ENCODE measurements around the gene ERVH48-1. TPM values are rescaled to one million over a fixed set of nuclear protein-coding genes. Genes with fewer than 3 reads are reported as not detected.
"Not testable (repeated sequence)": the region's sequence is repeated elsewhere in the genome, so short reads cannot be mapped to it uniquely, and the experiment has no call there.

ERVH48-1 gene
- total RNA-seq, 1 experiment from 2014 or later: not detected

GRCh38 chr21:42923553-42924432 is 1.6 kb downstream of the ERVH48-1 start:
- in situ Hi-C loops (cut with HindIII; ENCODE audit: low pct_unique_long_range_greater_than_20kb, low sequenced_read_pairs): no loop called here

GRCh38 chr21:42922918-42923317 is 2.5 kb downstream of the ERVH48-1 start:
- in situ Hi-C loops (cut with HindIII; ENCODE audit: low pct_unique_long_range_greater_than_20kb, low sequenced_read_pairs): no loop called here
- DNase-seq (ENCODE audit: low read depth, low spot score): no peak

More at GRCh38 chr21:42923553-42924432, 1.6 kb downstream of the ERVH48-1 start:
- peak; percentile 90 for DNase-seq (ENCODE audit: low read depth, low spot score)

- no peak for DNase-seq (ENCODE audit: low read depth, low spot score)
- in situ Hi-C loops (cut with HindIII; ENCODE audit: low pct_unique_long_range_greater_than_20kb, low sequenced_read_pairs): no loop called here
These were observed 3.5 kb downstream of the ERVH48-1 start for GRCh38 chr21:42921927-42922326.

- DNase-seq (ENCODE audit: low read depth, low spot score): peak; percentile 13
- in situ Hi-C loops (cut with HindIII; ENCODE audit: low pct_unique_long_range_greater_than_20kb, low sequenced_read_pairs): no loop called here
These were observed 7.1 kb downstream of the ERVH48-1 start for GRCh38 chr21:42918291-42918690.

GRCh38 chr21:42913476-42913875 is 12.0 kb downstream of the ERVH48-1 start:
- DNase-seq (ENCODE audit: low read depth, low spot score): no peak
- in situ Hi-C loops (cut with HindIII; ENCODE audit: low pct_unique_long_range_greater_than_20kb, low sequenced_read_pairs): no loop called here

DNA sequence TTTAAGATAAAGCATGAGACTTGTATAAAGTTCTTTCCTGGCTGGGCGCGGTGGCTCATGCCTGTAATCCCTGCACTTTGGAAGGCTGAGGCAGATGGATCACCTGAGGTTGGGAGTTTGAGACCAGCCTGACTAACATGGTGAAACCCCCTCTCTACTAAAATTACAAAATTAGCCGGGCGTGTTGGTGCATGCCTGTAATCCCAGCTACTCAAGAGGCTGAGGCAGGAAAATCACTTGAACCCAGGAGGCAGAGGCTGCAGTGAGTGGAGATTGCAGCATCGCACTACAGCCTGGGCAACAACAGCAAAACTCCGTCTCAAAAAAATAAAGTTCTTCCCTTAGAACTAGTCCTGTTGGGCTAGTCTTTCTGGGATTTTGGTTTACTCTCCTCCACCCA is 13.5 kb downstream of the ERVH48-1 start:
- in situ Hi-C loops (cut with HindIII; ENCODE audit: low pct_unique_long_range_greater_than_20kb, low sequenced_read_pairs): not testable (repeated sequence)

DNA sequence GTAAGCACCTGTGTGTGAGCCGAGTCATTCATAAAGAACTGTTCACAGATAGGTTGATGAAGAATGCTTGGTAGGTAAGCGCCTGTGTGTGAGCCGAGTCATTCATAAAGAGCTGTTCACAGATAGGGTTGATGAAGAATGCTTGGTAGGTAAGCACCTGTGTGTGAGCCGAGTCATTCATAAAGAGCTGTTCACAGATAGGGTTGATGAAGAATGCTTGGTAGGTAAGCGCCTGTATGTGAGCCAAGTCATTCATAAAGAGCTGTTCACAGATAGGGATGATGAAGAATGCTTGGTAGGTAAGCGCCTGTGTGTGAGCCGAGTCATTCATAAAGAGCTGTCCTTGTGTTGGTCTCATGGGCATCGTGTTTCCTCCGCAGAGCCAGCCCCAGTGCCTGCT is 16.9 kb downstream of the ERVH48-1 start:
- in situ Hi-C loops (cut with HindIII; ENCODE audit: low pct_unique_long_range_greater_than_20kb, low sequenced_read_pairs); DNase-seq (ENCODE audit: low read depth, low spot score): not testable (repeated sequence)

More for the DNA sequence above, 13.5 kb downstream of the ERVH48-1 start:
- DNase-seq (ENCODE audit: low read depth, low spot score): not testable (repeated sequence)

DNA sequence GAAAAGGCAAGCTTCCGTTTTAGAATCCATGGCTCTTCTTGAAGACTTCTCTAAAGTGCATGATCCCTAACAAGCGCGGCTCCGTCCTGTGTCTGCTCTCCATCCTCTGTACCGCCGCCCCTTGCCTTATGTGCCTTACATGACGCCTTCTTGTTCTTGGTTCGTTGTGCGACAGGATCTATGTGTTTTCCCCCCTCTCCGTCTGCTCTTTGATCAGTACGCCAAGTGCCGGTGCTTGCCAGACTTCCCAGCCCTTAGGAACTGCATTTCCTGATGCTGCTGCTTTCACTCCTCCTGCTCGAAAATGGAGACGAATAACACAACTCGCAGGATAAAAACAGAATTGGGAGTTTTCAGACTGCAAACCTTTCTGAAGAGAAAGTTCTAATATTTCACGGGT is 19.2 kb downstream of the ERVH48-1 start:
- no peak for DNase-seq (ENCODE audit: low read depth, low spot score)
- in situ Hi-C loops (cut with HindIII; ENCODE audit: low pct_unique_long_range_greater_than_20kb, low sequenced_read_pairs): no loop called here

DNA sequence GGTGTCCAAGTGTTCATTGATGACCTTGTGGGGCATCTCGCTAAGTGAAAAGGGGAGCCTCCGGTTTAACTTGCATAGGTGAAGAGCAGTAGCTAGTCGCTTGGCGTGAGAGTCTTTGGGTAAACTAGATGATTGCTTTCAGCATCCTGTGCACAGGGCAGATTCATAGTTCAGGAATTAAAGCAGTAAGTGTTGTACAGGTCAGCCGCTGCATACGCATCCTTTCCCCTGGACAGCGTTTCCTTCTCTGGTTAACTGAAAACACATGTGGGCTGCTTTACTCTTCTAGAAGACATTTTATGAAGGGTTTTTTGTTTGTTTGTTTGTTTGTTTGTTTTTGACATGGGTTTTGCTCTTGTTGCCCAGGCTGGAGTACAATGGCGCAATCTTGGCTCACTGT is 20.2 kb downstream of the ERVH48-1 start:
- DNase-seq (ENCODE audit: low read depth, low spot score): no peak
- in situ Hi-C loops (cut with HindIII; ENCODE audit: low pct_unique_long_range_greater_than_20kb, low sequenced_read_pairs): no loop called here

DNA sequence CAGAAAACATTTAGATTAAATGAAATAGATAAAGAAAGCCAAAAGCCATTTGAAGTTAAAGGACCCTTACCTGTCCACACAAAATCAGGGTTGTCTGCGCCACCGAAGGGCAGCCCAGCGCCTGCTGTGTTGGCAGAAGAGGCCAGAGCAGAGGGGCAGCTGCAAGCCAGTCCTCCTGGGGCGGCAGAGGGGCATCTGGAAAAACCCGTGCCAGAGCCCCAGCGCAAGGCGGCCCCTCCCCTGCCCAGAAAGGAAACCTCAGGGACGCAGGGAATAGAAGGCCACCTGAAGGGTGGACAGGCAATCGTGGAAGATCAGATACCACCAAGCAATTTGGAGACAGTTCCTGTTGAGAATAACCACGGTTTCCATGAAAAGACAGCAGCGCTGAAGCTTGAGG is 21.6 kb downstream of the ERVH48-1 start:
- in situ Hi-C loops (cut with HindIII; ENCODE audit: low pct_unique_long_range_greater_than_20kb, low sequenced_read_pairs): no loop called here
- no peak for DNase-seq (ENCODE audit: low read depth, low spot score)

- DNase-seq (ENCODE audit: low read depth, low spot score): no peak
- in situ Hi-C loops (cut with HindIII; ENCODE audit: low pct_unique_long_range_greater_than_20kb, low sequenced_read_pairs): no loop called here
These were observed 25.0 kb downstream of the ERVH48-1 start for GRCh38 chr21:42900446-42900845.

DNA sequence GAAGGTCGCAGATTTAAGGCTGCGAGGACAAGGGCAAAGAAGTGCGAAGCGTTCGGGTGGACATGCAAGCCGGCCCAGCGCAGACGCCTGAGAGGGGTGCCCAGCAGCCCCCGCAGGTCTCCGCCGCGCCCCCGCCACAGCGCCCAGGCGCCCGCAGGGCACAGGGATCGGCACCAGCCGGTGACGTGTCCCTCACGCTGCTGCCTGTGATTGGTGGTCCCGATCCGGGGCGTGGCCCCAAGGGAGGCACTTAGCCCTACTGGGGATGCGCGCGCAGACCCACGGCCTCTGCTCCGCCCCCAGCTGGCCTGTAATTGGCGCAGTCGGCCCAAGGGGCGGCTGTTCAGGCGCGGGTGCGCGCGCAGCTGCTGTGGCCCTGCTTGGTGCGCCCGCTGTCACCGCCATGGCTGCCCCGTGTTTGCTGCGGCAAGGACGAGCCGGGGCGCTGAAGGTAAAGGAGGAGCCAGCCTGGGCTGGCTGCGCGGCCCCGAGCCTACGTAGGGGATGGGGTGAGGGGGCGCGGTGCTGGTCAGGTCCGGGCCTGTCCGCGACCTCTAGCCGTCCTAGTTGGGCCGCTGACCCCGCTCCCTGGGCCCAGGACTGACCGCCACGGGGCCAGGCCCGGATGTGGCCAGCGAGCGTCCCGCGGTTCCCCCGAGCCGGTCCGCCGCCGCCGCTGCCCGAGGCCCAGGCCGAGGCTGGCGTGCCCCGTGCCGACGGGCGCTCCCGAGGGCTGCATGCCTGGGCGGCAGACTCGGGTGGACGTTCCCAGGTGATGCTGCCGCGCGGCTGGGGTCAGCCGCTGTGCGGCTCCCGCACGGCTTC is 32.3 kb downstream of the ERVH48-1 start, which contains the start of gene NDUFV3:
NDUFV3 (plus strand) TSS at position 379 of the 825 bp plus-strand sequence; CDS start at position 404, 25 bp downstream.
- in situ Hi-C loops (cut with HindIII; ENCODE audit: low pct_unique_long_range_greater_than_20kb, low sequenced_read_pairs): no loop called here
- peak; percentile 97 for DNase-seq (ENCODE audit: low read depth, low spot score)

- in situ Hi-C loops (cut with HindIII; ENCODE audit: low pct_unique_long_range_greater_than_20kb, low sequenced_read_pairs): no loop called here
These were observed 32.9 kb downstream of the ERVH48-1 start for GRCh38 chr21:42892582-42892930.

DNA sequence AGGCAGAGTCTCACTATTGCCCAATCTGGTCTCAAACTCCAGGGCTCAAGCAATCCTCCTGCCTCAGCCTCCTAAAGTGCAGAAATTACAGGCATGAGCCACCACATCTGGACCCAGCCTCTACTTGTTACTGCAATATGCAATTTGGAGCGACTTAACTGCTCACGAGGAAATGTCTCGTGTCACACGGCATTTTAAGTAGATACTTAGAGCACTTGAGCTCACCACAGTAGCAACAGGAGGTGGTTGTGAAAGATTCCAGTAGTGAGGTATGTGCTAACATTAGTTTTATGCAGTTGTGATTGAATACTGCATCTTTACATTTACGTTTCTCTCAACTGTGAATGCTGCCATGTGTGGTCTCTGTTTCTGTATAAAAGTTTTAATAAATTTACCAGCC is 38.1 kb downstream of the ERVH48-1 start:
- in situ Hi-C loops (cut with HindIII; ENCODE audit: low pct_unique_long_range_greater_than_20kb, low sequenced_read_pairs): no loop called here
- DNase-seq (ENCODE audit: low read depth, low spot score): no peak

More at GRCh38 chr21:42892582-42892930, 32.9 kb downstream of the ERVH48-1 start:
- DNase-seq (ENCODE audit: low read depth, low spot score): no peak

DNA sequence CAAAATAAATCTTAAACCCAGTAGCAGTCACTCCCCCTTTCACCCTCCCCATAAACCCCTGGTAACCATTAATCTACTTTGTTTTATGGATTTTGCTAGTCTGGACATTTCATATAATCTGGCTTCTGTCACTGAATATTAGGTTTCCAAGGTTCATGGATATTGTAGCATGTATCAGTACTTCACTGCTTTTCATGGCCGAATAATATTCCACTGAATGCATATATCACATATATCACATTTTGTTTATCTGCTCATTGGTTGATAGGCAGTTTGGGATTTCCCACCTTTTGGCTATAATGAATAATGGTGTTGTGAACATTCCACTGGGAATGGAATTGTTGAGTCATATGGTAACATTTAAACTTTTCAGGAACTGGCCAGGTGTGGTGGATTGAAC is 41.5 kb downstream of the ERVH48-1 start:
- no peak for DNase-seq (ENCODE audit: low read depth, low spot score)
- in situ Hi-C loops (cut with HindIII; ENCODE audit: low pct_unique_long_range_greater_than_20kb, low sequenced_read_pairs): no loop called here

DNA sequence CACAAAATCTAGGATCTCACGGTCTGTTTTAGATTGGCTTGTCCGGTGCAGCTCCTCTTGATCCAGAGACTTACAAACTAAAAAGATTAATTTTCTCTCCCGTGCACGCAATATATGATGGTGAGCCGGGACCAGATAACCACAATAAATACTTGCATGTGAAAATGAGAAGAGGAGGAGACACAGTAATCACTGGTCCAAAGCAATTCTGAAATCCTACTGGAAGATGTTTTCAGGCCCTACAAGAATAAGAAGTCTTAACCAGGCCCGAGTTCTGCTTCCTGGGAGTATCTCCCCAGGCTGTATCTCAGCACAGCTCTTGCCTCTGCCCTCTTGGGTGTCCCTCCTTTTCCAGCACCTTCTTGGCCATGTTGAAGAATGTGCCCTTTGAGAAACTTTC is 45.1 kb downstream of the ERVH48-1 start:
- in situ Hi-C loops (cut with HindIII; ENCODE audit: low pct_unique_long_range_greater_than_20kb, low sequenced_read_pairs): no loop called here

DNA sequence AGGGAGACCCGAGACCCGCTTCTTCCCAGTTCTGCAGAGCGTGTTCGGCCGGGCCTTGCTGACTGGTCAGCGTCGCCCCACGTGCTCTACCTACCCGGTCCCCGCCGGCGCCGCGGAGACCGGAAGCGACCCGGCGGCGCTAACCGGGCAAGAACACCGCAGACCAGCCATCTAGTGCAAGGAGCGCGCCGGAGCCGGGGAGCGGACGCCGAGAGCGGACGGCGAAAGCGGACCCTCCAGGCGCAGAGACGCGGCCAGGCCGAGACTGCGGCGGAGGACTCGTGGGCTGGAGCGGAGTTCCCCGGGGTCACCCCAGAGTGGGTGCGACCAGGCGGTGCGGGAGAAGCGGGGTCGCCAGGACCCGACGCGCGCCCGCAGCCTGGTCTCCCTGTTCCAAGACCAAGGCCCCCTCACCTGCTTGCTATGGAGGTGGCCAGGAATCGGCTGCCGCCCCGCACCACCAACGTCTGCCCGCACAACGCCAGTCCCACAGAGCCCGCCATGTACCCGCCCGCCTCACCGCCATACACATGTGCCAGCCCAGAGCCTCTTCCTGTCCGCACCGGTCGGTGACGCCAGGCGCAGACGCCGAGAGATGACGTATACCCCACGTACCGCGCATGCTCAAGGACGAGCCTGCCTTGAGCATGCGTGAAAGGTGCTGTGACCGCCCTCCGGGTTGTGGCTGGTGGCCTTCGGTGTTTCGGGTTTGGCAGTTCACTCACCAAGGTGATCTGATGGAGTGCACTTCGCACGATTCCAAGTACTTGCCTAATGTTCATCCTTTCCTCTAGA is 46.2 kb downstream of the ERVH48-1 start, which contains the start of gene WDR4:
WDR4 (minus strand) TSS at position 547 of the 795 bp plus-strand sequence; CDS start at position 503, 44 bp downstream.
- in situ Hi-C loops (cut with HindIII; ENCODE audit: low pct_unique_long_range_greater_than_20kb, low sequenced_read_pairs): no loop called here
- peak; percentile 95 for DNase-seq (ENCODE audit: low read depth, low spot score)

More for the DNA sequence above, 45.1 kb downstream of the ERVH48-1 start:
- DNase-seq (ENCODE audit: low read depth, low spot score): no peak

GRCh38 chr21:42878678-42878992 is 46.8 kb downstream of the ERVH48-1 start:
- in situ Hi-C loops (cut with HindIII; ENCODE audit: low pct_unique_long_range_greater_than_20kb, low sequenced_read_pairs): no loop called here

More at GRCh38 chr21:42878678-42878992, 46.8 kb downstream of the ERVH48-1 start:
- no peak for DNase-seq (ENCODE audit: low read depth, low spot score)

Measured in SK-MEL-5 (cell line).